CD4-positive, alpha-beta T cell (primary cell): Measurements from ENCODE around the gene NIPA2. TPM values are rescaled to one million over a fixed set of nuclear protein-coding genes. Genes with fewer than 3 reads are reported as not detected.

Experiments used
- ATAC-seq: fragments of 200-7000 bp; cut with Tn5 transposase; one replicate; pipeline ENCODE4 v1.10.0; 2022; ENCODE audit warnings: mild to moderate bottlenecking; ENCODE audit not compliant: poor library complexity
- CTCF ChIA-PET: fragments of 350-600 bp; sonication (Branson Sonifier 250); formaldehyde crosslinking; loops from one replicate; lab custom pipeline; 2021; ENCODE audit warnings: antibody characterized with exemption, inconsistent platforms; lab: Charles Lee
- POLR2A ChIA-PET: fragments of 350-600 bp; sonication (Branson Sonifier 250); formaldehyde crosslinking; loops from one replicate; lab custom pipeline; 2021; ENCODE audit warnings: antibody characterized with exemption, inconsistent platforms; lab: Charles Lee
- DNase-seq, 14 experiments: peaks; one replicate each; pipeline ENCODE4 v3.0.0-alpha.2; 2013 to 2020; ENCODE audit warnings: mixed read lengths in 2 of 14
- H3K27ac ChIP-seq, 2 donors: one replicate each; pipeline versions ENCODE4 v1.5.1 to v1.7.0; 2013; ENCODE audit warnings: low read length in 2 of 2, low read depth in 1 of 2, mild to moderate bottlenecking in 1 of 2
- H3K27me3 ChIP-seq, 2 experiments: 1 replicate in 1 of 2; 2 replicates in 1 of 2; pipeline versions ENCODE4 v1.6.1 to v1.7.0; 2013; ENCODE audit warnings: low read length in 2 of 2, control low read depth in 1 of 2, mild to moderate bottlenecking in 1 of 2, moderate library complexity in 1 of 2; ENCODE audit not compliant: insufficient read depth in 2 of 2, control insufficient read depth in 1 of 2
- H3K36me3 ChIP-seq: one replicate; pipeline ENCODE4 v1.6.1; 2013; ENCODE audit warnings: low read length, control low read depth; ENCODE audit not compliant: insufficient read depth
- H3K4me1 ChIP-seq: one replicate; pipeline ENCODE4 v1.6.1; 2013; ENCODE audit warnings: low read length, control low read depth; ENCODE audit not compliant: insufficient read depth
- H3K4me3 ChIP-seq: one replicate; pipeline ENCODE4 v1.5.1; 2013; ENCODE audit warnings: mild to moderate bottlenecking, low read length, moderate library complexity
- H3K9me3 ChIP-seq, 2 experiments: 1 replicate in 1 of 2; 2 replicates in 1 of 2; pipeline versions ENCODE4 v1.6.1 to v1.7.0; 2013; ENCODE audit warnings: low read length in 2 of 2, mild to moderate bottlenecking in 2 of 2, control low read depth in 1 of 2, moderate library complexity in 1 of 2; ENCODE audit not compliant: control insufficient read depth in 1 of 2, insufficient read depth in 1 of 2
- H3K27ac Mint-ChIP-seq: one replicate; pipeline ENCODE4 v1.8.0; 2020; ENCODE audit warnings: mixed read lengths
- H3K27me3 Mint-ChIP-seq: one replicate; pipeline ENCODE4 v1.8.0; 2021; ENCODE audit warnings: mixed read lengths
- H3K36me3 Mint-ChIP-seq: one replicate; pipeline ENCODE4 v1.8.0; 2021; ENCODE audit warnings: low read depth, mixed read lengths
- H3K4me1 Mint-ChIP-seq: one replicate; pipeline ENCODE4 v1.8.0; 2021; ENCODE audit warnings: low read depth, mixed read lengths
- H3K4me3 Mint-ChIP-seq: one replicate; pipeline ENCODE4 v1.8.0; 2020; ENCODE audit warnings: mild to moderate bottlenecking, mixed read lengths
- H3K9me3 Mint-ChIP-seq: one replicate; pipeline ENCODE4 v1.8.0; 2020; ENCODE audit warnings: mixed read lengths
- intact Hi-C, 2 experiments: fragments of 100-400 bp; cut with DNase I in 1 of 2; cut with micrococcal nuclease in 1 of 2; formaldehyde crosslinking; loops; one replicate each; pipeline versions ENCODE4 v1.15.1 to v1.9.0; 2023 to 2025; cut with DNase I, micrococcal nuclease
- total RNA-seq, 174 experiments: library from RNA in 2 of 174; stranded (reverse) in 2 of 174; gene quantifications; one replicate each; pipeline ENCODE4 v1.2.3 and lab custom pipeline; 2021 to 2026
- TF ChIP-seq, protein P1 (sequence below): fragments of 200-600 bp; IDR thresholded peaks from one replicate; pipeline ENCODE4 v1.8.0; 2022; ENCODE audit warnings: antibody characterized with exemption, mild to moderate bottlenecking

Gene NIPA2
- total RNA-seq, 2 experiments from 2014 or later, result 33.9 to 36.7 TPM

DNA sequence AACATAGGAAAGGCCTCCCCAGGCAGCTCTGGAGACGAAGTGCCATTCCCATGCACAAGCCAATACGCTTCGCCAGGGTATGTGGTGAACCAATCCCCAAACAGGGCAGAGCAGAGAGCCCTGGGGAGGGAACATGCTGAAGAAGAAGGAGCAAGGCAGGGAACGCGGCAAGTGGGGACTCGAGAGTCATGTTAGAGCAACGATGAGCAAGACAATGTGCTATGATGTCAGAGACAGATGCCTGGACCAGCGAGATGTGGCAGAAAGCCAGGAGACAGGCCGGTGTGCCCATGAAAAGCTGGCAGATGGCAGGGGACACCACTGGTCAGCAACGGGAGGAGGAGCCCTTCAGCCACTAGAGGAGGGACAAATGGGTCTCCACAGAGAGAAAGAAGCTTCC lies 39.6 kb downstream of the NIPA2 start:
- Mint-ChIP-seq H3K27me3 (no peaks in the 10 kb centered on the region), H3K4me3 (no peak overlapping the region), H3K36me3 (peaks cover 8% of the 10 kb centered on the region), H3K27ac (no peak overlapping the region), H3K4me1 (no peaks in the 10 kb centered on the region), H3K9me3 (no peaks in the 10 kb centered on the region)
- TF ChIP-seq, protein P1, sequence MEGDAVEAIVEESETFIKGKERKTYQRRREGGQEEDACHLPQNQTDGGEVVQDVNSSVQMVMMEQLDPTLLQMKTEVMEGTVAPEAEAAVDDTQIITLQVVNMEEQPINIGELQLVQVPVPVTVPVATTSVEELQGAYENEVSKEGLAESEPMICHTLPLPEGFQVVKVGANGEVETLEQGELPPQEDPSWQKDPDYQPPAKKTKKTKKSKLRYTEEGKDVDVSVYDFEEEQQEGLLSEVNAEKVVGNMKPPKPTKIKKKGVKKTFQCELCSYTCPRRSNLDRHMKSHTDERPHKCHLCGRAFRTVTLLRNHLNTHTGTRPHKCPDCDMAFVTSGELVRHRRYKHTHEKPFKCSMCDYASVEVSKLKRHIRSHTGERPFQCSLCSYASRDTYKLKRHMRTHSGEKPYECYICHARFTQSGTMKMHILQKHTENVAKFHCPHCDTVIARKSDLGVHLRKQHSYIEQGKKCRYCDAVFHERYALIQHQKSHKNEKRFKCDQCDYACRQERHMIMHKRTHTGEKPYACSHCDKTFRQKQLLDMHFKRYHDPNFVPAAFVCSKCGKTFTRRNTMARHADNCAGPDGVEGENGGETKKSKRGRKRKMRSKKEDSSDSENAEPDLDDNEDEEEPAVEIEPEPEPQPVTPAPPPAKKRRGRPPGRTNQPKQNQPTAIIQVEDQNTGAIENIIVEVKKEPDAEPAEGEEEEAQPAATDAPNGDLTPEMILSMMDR, result no peak
- no peak overlapping the region for H3K27ac ChIP-seq
- no peaks in the 10 kb centered on the region for H3K27me3 ChIP-seq
- DNase-seq (no peak), ATAC-seq (no peak)
- H3K36me3 ChIP-seq, result peaks cover 13% of the 10 kb centered on the region
- no peak overlapping the region for H3K4me3 ChIP-seq
- intact Hi-C loops, result no loop called here
- peaks cover 0 to 10% of the 10 kb centered on the region in 2 experiments for H3K9me3 ChIP-seq
- H3K4me1 ChIP-seq, result no peaks in the 10 kb centered on the region
- ChIA-PET POLR2A (no interaction called here), CTCF (no interaction called here)

DNA sequence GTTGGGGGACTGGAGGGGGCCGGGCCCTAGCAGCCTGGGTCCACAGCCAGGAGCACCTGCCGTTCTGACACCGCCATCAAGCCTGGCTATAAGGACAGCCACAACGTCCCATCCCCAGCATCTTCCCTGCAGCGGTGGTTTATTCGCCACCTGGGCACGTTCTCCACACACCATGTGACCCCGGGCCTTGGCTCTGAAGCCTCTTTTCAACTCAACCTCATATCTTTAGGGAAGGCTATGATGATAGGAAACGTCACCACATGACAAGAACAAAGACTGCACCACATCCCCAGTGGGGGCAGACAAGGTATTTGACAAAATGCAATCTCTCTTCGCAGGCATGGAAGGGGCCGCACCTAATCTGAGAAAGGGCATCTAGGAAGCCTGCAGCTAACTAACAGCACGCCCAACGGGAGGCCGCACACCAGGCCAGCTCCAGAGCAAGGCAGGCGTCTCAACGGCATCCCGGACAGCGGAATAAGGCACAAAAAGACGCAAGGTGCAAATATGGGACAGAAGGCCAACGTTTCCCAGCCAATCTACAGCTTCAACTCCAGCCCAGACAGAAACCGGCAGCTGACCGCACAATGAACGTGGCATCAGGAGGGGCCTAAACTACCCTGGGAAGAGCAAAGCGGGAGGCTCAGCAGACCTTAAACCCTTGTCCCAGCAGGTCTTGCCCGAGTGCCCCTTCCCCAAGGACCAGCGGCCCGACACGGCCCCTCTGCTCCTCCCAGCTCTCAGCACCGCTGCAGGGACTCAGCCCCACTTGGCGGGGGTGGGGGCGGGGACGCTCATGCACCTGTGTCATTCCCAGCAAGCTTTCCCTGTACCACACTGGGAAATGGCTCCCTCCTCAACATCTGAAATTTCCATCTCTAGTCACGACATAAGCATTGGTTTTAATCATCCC lies 41.9 kb downstream of the NIPA2 start:
- intact Hi-C loops, result loop anchor here in 1 of 2 experiments (10.0 kb wide), 1 partner anchor 94 kb away; no protein-coding TSS in a partner anchor
- CTCF ChIA-PET, result no interaction called here

DNA sequence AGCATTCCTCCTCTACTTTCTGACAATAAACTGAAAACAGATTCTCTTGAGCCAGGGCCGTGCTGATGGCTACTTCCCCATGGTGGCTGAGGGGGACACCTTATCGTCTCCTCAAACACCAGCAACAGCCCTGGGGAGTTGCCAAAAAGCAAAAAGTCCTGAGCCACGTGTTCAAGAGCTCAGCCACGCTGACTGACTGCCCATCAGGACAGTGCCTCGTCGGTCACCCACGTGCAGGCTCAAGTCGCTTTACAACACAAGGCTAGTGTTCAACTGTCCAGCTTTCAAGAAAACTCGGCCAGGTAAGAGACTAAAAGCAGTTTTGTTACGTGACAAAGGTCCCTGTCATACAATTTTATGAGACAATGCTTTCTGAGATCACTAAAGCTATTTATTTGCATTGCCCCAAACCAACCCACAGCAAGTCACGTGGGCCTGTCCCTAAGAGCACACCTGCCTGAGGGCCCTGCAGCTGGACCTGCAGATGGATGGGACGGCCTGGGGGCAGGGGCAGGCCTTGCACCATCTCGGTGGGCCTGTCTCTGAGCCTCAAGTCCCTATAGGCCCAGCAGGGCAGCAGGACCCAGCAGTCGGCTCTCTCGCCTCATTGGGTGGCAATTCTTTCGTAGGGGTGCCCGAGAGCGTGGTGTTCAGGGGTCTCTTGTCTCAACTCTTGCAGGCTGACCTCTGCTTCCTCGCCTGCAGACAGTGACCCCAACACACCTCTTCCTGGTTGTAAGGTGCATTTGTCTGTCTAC lies 42.7 kb downstream of the NIPA2 start:
- H3K4me3 ChIP-seq, result no peak overlapping the region
- CTCF ChIA-PET, result no interaction called here
- no peaks in the 10 kb centered on the region for H3K27me3 Mint-ChIP-seq
- H3K9me3 ChIP-seq, result peaks cover 0 to 10% of the 10 kb centered on the region in 2 experiments
- H3K36me3 Mint-ChIP-seq, result peaks cover 1% of the 10 kb centered on the region
- H3K9me3 Mint-ChIP-seq, result no peaks in the 10 kb centered on the region
- POLR2A ChIA-PET, result interaction anchor here (0.5 kb wide), 1 partner anchor 12 kb away, joined by 3 read pairs; no protein-coding TSS in a partner anchor
- ATAC-seq (no peak), DNase-seq (no peak)
- no peaks in the 10 kb centered on the region for H3K27me3 ChIP-seq
- H3K27ac Mint-ChIP-seq, result no peak overlapping the region
- H3K4me1 Mint-ChIP-seq, result no peaks in the 10 kb centered on the region
- H3K4me1 ChIP-seq, result no peaks in the 10 kb centered on the region
- H3K36me3 ChIP-seq, result peaks cover 10% of the 10 kb centered on the region
- intact Hi-C loops, result loop anchor here in 1 of 2 experiments (10.0 kb wide), 1 partner anchor 94 kb away; no protein-coding TSS in a partner anchor
- no peak overlapping the region for H3K27ac ChIP-seq
- no peak overlapping the region for H3K4me3 Mint-ChIP-seq
- TF ChIP-seq, protein P1, result no peak

More for the DNA sequence above, 41.9 kb downstream of the NIPA2 start:
- POLR2A ChIA-PET, result interaction anchor here (0.5 kb wide), 1 partner anchor 12 kb away, joined by 3 read pairs; no protein-coding TSS in a partner anchor
- no peak overlapping the region for H3K27ac ChIP-seq
- Mint-ChIP-seq H3K9me3 (no peaks in the 10 kb centered on the region), H3K36me3 (peaks cover 8% of the 10 kb centered on the region), H3K27me3 (no peaks in the 10 kb centered on the region), H3K4me3 (no peak overlapping the region), H3K27ac (no peak overlapping the region), H3K4me1 (no peaks in the 10 kb centered on the region)
- H3K27me3 ChIP-seq, result no peaks in the 10 kb centered on the region
- H3K36me3 ChIP-seq, result peaks cover 10% of the 10 kb centered on the region
- no peak overlapping the region for H3K4me3 ChIP-seq
- H3K4me1 ChIP-seq, result no peaks in the 10 kb centered on the region
- DNase-seq, result no peak
- ATAC-seq, result no peak
- H3K9me3 ChIP-seq, result peaks cover 0 to 10% of the 10 kb centered on the region in 2 experiments
- TF ChIP-seq, protein P1, result no peak
